K562 (cell line): Measurements from ENCODE around the gene POC1B. TPM values are rescaled to one million over a fixed set of nuclear protein-coding genes. Genes with fewer than 3 reads are reported as not detected.

Experiments used
- ATAC-seq: fragments of 200-7000 bp; cut with Tn5 transposase; 3 replicates; pipeline ENCODE4 v1.9.1; 2020; ENCODE audit warnings: moderate library complexity
- BruUV-seq: library from RNA; stranded (reverse); fragments of 400-500 nt; replicated peaks from 2 replicates; lab custom pipeline; 2021; lab: Mats Ljungman, UMichigan
- CTCF ChIA-PET: fragments of 300-600 bp; formaldehyde crosslinking; extraction: SDS; loops from one replicate; lab custom pipeline; 2021; ENCODE audit warnings: low intra/inter-chr PET ratio; lab: Yijun Ruan, JAX
- POLR2A ChIA-PET: fragments of 300-600, 350-650 bp; sonication (Branson Sonifier 250); formaldehyde crosslinking; extraction: SDS; loops from one replicate; lab custom pipeline; 2021; ENCODE audit warnings: antibody characterized with exemption, inconsistent platforms; lab: Yijun Ruan, JAX
- DNase-seq, 4 experiments: peaks; one replicate each; pipeline versions ENCODE4 v3.0.0 to v3.0.0-alpha.2; 2011 to 2018; ENCODE audit warnings: low spot score in 3 of 4, mixed read lengths in 3 of 4; ENCODE audit errors: extremely low read depth in 1 of 4
- FAIRE-seq: peaks from 2 replicates; lab custom pipeline; 2011; peaks lifted over from hg19 to GRCh38; lab: Jason Lieb, UNC
- H2AFZ ChIP-seq: 2 replicates; pipeline ENCODE4 v1.6.0; 2011; ENCODE audit warnings: low read depth, low read length, control low read depth, inconsistent platforms
- H3K27ac ChIP-seq: fragments of 200-600 bp; 3 replicates; pipeline ENCODE4 v1.8.0; 2011; ENCODE audit warnings: low read depth, mild to moderate bottlenecking, control low read depth, inconsistent platforms, low read length, moderate library complexity, mixed read lengths; ENCODE audit errors: extremely low read depth
- H3K27me3 ChIP-seq, 2 experiments: fragments of 300-600 bp in 1 of 2; 2 replicates in 1 of 2; 3 replicates in 1 of 2; pipeline versions ENCODE4 v1.6.0 to v1.8.0; 2011; ENCODE audit warnings: inconsistent platforms in 2 of 2, low read length in 2 of 2, mild to moderate bottlenecking in 1 of 2, mixed read lengths in 1 of 2, moderate library complexity in 1 of 2; ENCODE audit not compliant: control insufficient read depth in 2 of 2, insufficient read depth in 2 of 2
- H3K36me3 ChIP-seq: fragments of 300-600 bp; 3 replicates; pipeline ENCODE4 v1.8.0; 2011; ENCODE audit warnings: mild to moderate bottlenecking, low read length, inconsistent platforms; ENCODE audit not compliant: control insufficient read depth, insufficient read depth
- H3K4me1 ChIP-seq, 2 experiments: fragments of 200-600 bp in 1 of 2; replicated peaks in 1 of 2; 2 replicates in 1 of 2; 3 replicates in 1 of 2; pipeline versions ENCODE4 v1.5.1 to v1.8.0; 2011; ENCODE audit warnings: inconsistent platforms in 2 of 2, low read length in 2 of 2, mild to moderate bottlenecking in 1 of 2, mixed read lengths in 1 of 2, moderate library complexity in 1 of 2; ENCODE audit not compliant: control insufficient read depth in 2 of 2, insufficient read depth in 2 of 2
- H3K4me2 ChIP-seq: 2 replicates; pipeline ENCODE4 v1.6.1; 2011; ENCODE audit warnings: low read length, control low read depth, inconsistent platforms, mixed read lengths; ENCODE audit not compliant: insufficient read depth
- H3K4me3 ChIP-seq: fragments of 200-600 bp; sonication (generic), shearing (Covaris generic); 2 replicates; pipeline ENCODE4 v1.5.1; 2016; ENCODE audit warnings: control low read depth, inconsistent platforms
- H3K79me2 ChIP-seq: fragments of 200-600 bp; 3 replicates; pipeline ENCODE4 v1.8.0; 2011; ENCODE audit warnings: low read length, inconsistent platforms; ENCODE audit not compliant: control insufficient read depth, insufficient read depth
- H3K9ac ChIP-seq, 2 experiments: 2 replicates each; pipeline versions ENCODE4 v1.6.0 to v1.6.1; 2011; ENCODE audit warnings: low read depth in 2 of 2, low read length in 2 of 2, control low read depth in 1 of 2, inconsistent platforms in 1 of 2, mild to moderate bottlenecking in 1 of 2, mixed read lengths in 1 of 2; ENCODE audit not compliant: insufficient read depth in 1 of 2
- H3K9me1 ChIP-seq: one replicate; pipeline ENCODE4 v1.6.0; 2011; ENCODE audit warnings: inconsistent platforms, mild to moderate bottlenecking, low read length, moderate library complexity; ENCODE audit not compliant: control insufficient read depth, insufficient read depth
- H3K9me3 ChIP-seq: replicated peaks from 2 replicates; pipeline ENCODE4 v1.5.1; 2011; ENCODE audit warnings: low read depth, low read length, inconsistent platforms; ENCODE audit not compliant: control insufficient read depth, insufficient read depth
- H4K20me1 ChIP-seq: replicated peaks from 2 replicates; pipeline ENCODE4 v1.6.1; 2011; ENCODE audit warnings: low read length, inconsistent platforms, mixed read lengths; ENCODE audit not compliant: control insufficient read depth, insufficient read depth
- PRPF4 ChIP-seq: fragments of 200-400 bp; formaldehyde crosslinking; IDR thresholded peaks from one replicate; pipeline ENCODE4 v1.6.1; 2017; ENCODE audit warnings: low read length, low read depth, mild to moderate bottlenecking; ENCODE audit not compliant: insufficient read depth, poor library complexity, severe bottlenecking
- RAD51 ChIP-seq: fragments of 450-650 bp; IDR thresholded peaks from 2 replicates; pipeline ENCODE4 v1.7.1; 2016; ENCODE audit warnings: low read depth, mild to moderate bottlenecking, borderline replicate concordance
- SREBF2 ChIP-seq: sonication (generic); formaldehyde crosslinking; IDR thresholded peaks from 2 replicates; pipeline ENCODE4 v1.4.0; 2020; ENCODE audit warnings: mild to moderate bottlenecking, missing genetic modification reagents
- U2AF1 ChIP-seq: fragments of 200-400 bp; formaldehyde crosslinking; optimal IDR thresholded peaks from 2 replicates; pipeline ENCODE3; 2017; ENCODE audit warnings: mild to moderate bottlenecking, low read depth, low read length, moderate library complexity
- ZFPM2 ChIP-seq: fragments of 250-450 bp; sonication (Bioruptor Pico); IDR thresholded peaks from 2 replicates; pipeline ENCODE4 v1.5.1; 2022; ENCODE audit warnings: mild to moderate bottlenecking
- ZNF124 ChIP-seq: sonication (generic); formaldehyde crosslinking; IDR thresholded peaks from 2 replicates; pipeline ENCODE4 v1.8.1; 2022; ENCODE audit warnings: missing genetic modification reagents
- ZNF24 ChIP-seq: fragments of 450-650 bp; IDR thresholded peaks from 2 replicates; pipeline ENCODE4 v1.6.1; 2016
- ZNF274 ChIP-seq: IDR thresholded peaks from 2 replicates; pipeline ENCODE4 v1.6.1; 2011; ENCODE audit warnings: low read depth, mild to moderate bottlenecking, low read length, moderate library complexity, borderline replicate concordance
- ZNF644 ChIP-seq: fragments of 200-800 bp; sonication (Bioruptor generic); IDR thresholded peaks from 2 replicates; pipeline ENCODE4 v1.6.1; 2016; ENCODE audit warnings: low read depth, missing genetic modification characterization, missing compliant biosample characterization
- WGBS: fragments of 100-300 bp; shearing (Covaris generic); methylation state at CpG from one replicate; pipeline ENCODE4 v1.1.6; 2016; ENCODE audit warnings: low coverage, mixed read lengths; ENCODE audit not compliant: insufficient coverage; ENCODE audit errors: missing lambda C conversion rate; 5-methylcytosine and 5-hydroxymethylcytosine counted together
- in situ Hi-C: fragments of 300-500 bp; cut with MboI; formaldehyde crosslinking; loops from 4 replicates; pipeline ENCODE4 v1.15.0; 2018; ENCODE audit warnings: inconsistent platforms, mixed read lengths
- intact Hi-C: fragments of 100-400 bp; cut with micrococcal nuclease; formaldehyde crosslinking; loops from 2 replicates; pipeline ENCODE4 v1.14.2; 2022
- polyA plus RNA-seq, 8 experiments: library from polyadenylated mRNA; depleted of rRNA in 4 of 8; stranded (reverse) in 5 of 8; unstranded in 3 of 8; fragments of >200 nt; fragmentation: Nextera tagmentation in 2 of 8; fragmentation: Illumina TruSeq in 1 of 8; extraction: Ambion mirVana in 2 of 8; extraction: Trizol in 1 of 8; gene quantifications; 2 replicates each; pipeline versions ENCODE4 v1.2.1 to v1.2.3, GENCODE V29; 2011 to 2014; ENCODE audit warnings: inconsistent platforms in 1 of 8, missing spikeins in 1 of 8
- total RNA-seq, 7 experiments: library from RNA; depleted of rRNA in 6 of 7; stranded (reverse); fragments of >200 nt in 6 of 7; fragmentation: Illumina TruSeq in 2 of 7; extraction: Trizol in 2 of 7; gene quantifications; 2 replicates each; pipeline versions ENCODE4 v1.2.1 to v1.2.3, GENCODE V29; 2011 to 2021; ENCODE audit warnings: low replicate concordance in 1 of 7
- TF ChIP-seq, protein P1 (sequence below): fragments of 250-450 bp; sonication (Bioruptor Pico); IDR thresholded peaks from 2 replicates; pipeline ENCODE4 v1.5.0; 2020; ENCODE audit warnings: mild to moderate bottlenecking
- TF ChIP-seq, protein P2 (sequence below): sonication (generic); formaldehyde crosslinking; IDR thresholded peaks from 2 replicates; pipeline ENCODE4 v1.9.0; 2022; ENCODE audit warnings: mild to moderate bottlenecking, missing genetic modification reagents
- TF ChIP-seq, protein P3 (sequence below): sonication (generic); formaldehyde crosslinking; IDR thresholded peaks from 2 replicates; pipeline ENCODE4 v1.8.0; 2022; ENCODE audit warnings: mild to moderate bottlenecking, low read depth, missing genetic modification reagents

Gene POC1B
- total and polyA plus RNA-seq, 9 of the 15 experiments (the other 6 are each of a cell fraction or from before 2014, with no cell fraction given) = 4.5 to 16.1 (median 10.4) TPM

DNA sequence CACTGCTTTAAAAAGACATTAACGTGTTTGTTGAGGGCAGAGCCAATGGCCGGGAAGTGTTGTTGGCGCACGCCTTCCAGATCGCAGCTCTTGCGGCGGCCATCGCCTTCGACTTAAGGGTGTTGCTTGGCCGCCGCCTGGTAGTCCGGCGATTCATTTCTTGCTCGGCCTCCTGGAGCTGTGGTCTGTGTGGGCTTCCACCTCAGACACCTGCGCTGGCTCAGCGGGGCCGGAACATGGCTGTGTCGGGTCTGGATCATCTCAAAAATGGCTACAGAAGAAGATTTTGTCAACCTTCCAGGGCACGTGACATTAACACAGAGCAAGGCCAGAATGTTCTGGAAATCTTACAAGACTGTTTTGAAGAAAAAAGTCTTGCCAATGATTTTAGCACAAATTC, 26.0 kb downstream of the POC1B start (continued):
- TF ChIP-seq ZNF274 (no peak), ZNF124 (CRISPR knock-in tag) (no peak)

DNA sequence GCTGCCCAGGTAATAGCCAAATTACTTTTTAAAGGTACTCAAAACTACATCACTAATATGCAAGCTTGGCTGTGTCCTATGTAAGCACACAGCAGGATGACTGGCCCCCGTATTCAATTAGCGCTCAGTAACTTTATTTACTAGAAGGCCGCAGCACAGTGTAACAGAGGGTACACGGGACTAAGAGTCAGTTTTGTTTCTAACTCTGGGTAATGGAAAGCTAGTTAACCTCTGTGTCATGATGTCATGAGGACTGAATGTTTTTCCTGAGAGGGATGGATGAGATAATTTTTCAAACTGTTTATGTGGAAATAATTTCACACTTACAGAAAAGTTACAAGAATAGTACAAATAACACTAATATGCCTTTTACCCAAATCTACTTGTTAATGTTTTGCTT, 28.4 kb downstream of the POC1B start:
- Histone ChIP-seq H3K79me2 (no peaks in the 10 kb centered on the region), H3K9ac (no peak overlapping the region), H3K9me3 (no peaks in the 10 kb centered on the region), H3K9me1 (no peaks in the 10 kb centered on the region), H2AFZ (no peak overlapping the region), H3K4me2 (no peak overlapping the region), H3K27ac (no peak overlapping the region), H3K27me3 (no peaks in the 10 kb centered on the region), H4K20me1 (0 out of 2 replicates have a peak, but pooled peaks cover 3% of the 10 kb centered on the region), H3K36me3 (no peaks in the 10 kb centered on the region), H3K4me1 (peaks cover 0 to 13% of the 10 kb centered on the region in 2 experiments; a peak in 3 of 5 replicates), H3K4me3 (no peak overlapping the region)
- ATAC-seq (no peak), FAIRE-seq (no peak), DNase-seq (no peak)
- no TSS peak for BruUV-seq
- CTCF ChIA-PET = no interaction called here
- in situ Hi-C loops (no loop called here), intact Hi-C loops (no loop called here)
- POLR2A ChIA-PET = interaction anchor here (1.9 kb wide), 1 partner anchor 9 kb away, joined by 5 read pairs; no protein-coding TSS in a partner anchor
- WGBS = 61% methylated on average over 4 of the region's 4 CpGs
- TF ChIP-seq, protein P1, sequence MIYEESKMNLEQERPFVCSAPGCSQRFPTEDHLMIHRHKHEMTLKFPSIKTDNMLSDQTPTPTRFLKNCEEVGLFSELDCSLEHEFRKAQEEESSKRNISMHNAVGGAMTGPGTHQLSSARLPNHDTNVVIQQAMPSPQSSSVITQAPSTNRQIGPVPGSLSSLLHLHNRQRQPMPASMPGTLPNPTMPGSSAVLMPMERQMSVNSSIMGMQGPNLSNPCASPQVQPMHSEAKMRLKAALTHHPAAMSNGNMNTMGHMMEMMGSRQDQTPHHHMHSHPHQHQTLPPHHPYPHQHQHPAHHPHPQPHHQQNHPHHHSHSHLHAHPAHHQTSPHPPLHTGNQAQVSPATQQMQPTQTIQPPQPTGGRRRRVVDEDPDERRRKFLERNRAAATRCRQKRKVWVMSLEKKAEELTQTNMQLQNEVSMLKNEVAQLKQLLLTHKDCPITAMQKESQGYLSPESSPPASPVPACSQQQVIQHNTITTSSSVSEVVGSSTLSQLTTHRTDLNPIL = no peak
- TF ChIP-seq U2AF1 (no peak), ZFPM2 (CRISPR knock-in tag) (no peak), ZNF24 (no peak), SREBF2 (CRISPR knock-in tag) (no peak), ZNF644 (tag) (no peak), PRPF4 (no peak), RAD51 (no peak)
- TF ChIP-seq, protein P2, sequence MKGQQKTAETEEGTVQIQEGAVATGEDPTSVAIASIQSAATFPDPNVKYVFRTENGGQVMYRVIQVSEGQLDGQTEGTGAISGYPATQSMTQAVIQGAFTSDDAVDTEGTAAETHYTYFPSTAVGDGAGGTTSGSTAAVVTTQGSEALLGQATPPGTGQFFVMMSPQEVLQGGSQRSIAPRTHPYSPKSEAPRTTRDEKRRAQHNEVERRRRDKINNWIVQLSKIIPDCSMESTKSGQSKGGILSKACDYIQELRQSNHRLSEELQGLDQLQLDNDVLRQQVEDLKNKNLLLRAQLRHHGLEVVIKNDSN = no peak
- TF ChIP-seq, protein P3, sequence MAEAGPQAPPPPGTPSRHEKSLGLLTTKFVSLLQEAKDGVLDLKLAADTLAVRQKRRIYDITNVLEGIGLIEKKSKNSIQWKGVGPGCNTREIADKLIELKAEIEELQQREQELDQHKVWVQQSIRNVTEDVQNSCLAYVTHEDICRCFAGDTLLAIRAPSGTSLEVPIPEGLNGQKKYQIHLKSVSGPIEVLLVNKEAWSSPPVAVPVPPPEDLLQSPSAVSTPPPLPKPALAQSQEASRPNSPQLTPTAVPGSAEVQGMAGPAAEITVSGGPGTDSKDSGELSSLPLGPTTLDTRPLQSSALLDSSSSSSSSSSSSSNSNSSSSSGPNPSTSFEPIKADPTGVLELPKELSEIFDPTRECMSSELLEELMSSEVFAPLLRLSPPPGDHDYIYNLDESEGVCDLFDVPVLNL = no peak
